HK-2 (cell line): ENCODE measurements around the gene FHIP1B.
"Not testable (repeated sequence)": the region's sequence is repeated elsewhere in the genome, so short reads cannot be mapped to it uniquely, and the experiment has no call there.

ENCODE experiments used
- DNase-seq: peaks from one replicate; pipeline ENCODE4 v3.0.0-alpha.2; 2018; ENCODE audit not compliant: unreplicated experiment

The FHIP1B gene

DNA sequence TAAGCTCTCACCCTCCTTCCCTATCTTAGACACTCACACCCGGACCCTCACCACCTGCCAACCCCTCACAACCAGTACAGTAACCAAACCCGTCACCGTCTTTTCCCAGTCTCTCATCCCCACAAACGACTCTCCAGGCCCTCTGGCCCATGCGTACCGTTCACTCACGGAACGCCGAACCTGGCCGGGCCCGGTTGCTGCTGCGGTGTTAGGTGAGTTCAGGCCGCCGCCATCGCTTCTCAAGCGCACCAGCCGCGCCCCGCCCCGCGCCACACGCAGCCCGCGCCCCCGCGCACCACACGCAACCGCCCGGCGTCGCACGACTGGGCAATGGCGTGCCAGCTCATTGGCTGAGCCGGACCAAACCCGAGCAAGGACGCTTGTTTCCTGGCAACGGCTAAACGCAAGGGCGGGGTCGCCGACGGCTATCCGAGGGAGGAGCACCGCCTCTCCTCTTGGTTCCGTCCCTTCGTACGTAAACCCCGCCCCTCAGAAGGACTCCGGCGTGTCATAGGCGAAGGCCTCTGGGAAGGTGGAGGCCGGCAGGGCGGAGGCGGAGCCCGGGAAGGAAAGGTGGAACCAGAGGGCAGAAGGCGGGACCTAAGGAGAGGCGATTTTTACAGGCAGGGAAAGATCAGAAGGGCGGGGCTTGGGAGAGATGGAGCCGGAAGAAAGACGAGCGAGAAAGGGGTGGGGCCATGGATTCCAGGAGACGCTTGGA is at the start of gene FHIP1B:
Gene FHIP1B, minus strand, starts transcription at position 250 of the 721 bp plus-strand sequence. CDS start 10,120 bp downstream, outside the sequence.
- DNase-seq, result peak; percentile 97

DNA sequence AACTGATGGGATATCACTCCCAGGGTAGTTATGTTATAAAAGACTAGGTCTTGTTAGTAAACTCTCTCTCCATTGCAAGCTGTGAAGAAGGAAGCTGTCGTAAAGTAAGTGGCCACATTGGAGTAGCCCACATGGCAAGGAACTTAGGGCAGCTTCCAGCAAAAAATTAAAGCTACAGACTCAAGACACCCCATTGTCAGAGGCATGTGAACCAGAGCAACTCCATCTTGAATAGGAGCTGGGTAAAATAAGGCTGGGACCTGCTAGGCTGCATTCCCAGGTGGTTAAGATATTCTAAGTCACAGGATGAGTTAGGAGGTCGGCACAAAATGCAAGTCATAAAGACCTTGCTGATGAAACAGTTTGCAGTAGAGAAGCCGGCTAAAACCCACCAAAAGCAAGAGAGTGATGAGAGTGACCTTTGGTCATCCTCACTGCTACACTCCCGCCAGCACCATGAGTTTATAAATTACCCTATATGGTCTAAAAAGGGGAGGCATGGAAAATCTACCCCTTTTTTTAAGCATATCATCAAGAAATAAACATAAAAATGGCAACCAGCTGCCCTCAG is 49.1 kb upstream of the FHIP1B start:
- no peak for DNase-seq

DNA sequence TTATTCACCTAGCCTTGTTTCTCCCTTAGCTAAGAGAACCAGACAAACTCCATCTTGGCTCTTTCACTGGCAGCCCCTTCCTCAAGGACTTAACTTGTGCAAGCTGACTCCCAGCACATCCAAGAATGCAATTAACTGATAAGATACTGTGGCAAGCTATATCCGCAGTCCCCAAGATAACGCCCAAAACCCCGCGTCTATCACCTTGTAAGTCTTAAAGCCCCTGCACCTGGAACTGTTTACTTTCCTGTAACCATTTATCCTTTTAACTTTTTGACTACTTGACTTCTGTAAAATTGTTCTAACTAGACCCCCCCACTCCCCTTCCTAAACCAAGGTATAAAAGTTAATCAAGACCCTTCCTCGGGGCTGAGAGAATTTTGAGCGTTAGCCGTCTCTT is 46.4 kb upstream of the FHIP1B start:
- not testable (repeated sequence) for DNase-seq

DNA sequence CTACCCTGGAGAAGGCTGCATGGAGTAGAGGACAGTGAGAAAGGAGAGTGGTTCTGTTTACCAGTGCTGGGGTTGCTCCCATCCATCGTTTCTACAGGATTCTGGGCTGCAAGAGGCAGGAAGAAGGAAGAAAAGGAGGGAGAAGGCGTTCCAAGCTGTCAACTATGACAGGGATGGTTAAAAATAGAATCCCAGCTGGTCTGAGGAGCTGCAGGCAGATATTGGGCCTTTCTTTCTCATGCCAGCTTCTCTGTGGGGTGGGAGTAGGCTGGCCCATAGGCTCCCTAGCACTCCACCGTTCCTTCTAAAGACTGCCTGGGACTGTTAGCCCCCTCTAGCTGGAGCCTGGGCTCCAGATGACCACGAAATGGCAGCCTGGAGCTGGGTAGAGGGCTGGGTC is 38.8 kb upstream of the FHIP1B start:
- no peak for DNase-seq

DNA sequence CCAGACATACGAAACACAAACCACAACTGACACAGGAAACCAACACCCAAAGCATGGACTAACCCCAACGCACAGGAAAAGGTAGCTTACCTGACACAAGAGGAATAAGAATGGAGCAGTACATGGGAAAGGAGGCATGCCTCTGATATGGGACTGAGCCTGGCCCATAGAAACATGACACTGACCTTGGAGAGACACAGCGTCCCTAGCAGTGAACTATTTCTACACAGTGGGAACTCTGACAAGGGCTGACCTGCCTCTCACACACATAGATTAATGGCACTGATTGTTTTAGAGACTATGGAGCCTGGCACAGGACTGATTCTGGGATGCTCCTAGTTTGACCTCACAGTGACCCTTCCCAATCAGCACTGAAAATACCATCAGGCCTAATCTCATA is 37.2 kb upstream of the FHIP1B start:
- no peak for DNase-seq

DNA sequence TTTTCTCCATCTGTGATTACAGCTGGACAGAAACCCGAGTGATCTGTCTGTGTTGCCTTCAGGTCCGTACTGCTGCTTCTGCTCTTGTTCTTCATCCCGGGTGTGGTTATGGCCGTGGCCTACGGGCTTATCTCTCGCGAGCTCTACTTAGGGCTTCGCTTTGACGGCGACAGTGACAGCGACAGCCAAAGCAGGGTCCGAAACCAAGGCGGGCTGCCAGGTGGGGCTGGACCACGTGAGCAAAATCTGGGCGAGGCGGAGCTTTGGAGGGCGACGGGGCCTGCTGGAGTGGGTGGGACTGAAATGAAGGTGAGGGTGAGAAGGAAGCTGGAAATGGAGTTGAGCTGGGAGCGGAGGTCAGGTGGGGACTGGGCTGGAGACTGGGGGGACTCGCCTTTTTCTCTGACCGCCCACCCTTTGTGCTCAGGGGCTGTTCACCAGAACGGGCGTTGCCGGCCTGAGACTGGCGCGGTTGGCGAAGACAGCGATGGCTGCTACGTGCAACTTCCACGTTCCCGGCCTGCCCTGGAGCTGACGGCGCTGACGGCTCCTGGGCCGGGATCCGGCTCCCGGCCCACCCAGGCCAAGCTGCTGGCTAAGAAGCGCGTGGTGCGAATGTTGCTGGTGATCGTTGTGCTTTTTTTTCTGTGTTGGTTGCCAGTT is 36.3 kb upstream of the FHIP1B start:
- DNase-seq, result no peak

DNA sequence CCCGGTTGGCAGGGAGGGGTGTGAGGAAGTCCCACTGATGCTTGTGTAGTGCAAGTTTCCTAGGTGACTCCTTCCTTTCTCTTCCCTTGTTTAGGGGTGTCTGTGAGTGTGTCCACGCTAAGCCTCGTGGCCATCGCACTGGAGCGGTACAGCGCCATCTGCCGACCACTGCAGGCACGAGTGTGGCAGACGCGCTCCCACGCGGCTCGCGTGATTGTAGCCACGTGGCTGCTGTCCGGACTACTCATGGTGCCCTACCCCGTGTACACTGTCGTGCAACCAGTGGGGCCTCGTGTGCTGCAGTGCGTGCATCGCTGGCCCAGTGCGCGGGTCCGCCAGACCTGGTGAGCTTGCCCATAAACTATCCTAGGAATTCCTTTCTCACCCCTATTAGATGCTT is 35.6 kb upstream of the FHIP1B start:
- DNase-seq, result no peak

DNA sequence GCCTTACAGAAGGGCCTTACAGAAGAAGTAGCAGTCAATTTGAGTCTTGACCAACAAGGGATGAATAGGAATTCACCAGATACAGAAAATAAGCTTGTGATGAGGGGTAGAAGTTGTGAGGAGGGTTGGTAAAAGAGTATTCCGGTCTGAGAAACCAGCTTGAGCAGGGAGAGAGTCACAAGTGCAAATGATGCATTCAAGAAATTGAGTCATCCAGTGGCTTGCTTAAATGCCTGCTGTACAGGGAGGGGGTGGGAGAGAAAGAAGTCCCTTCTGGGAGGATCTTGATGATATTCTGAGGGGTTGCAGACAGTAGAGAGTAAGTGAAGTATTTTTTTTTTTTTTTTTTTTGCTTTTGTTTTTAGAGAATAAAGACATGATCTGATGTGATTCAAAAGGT is 34.4 kb upstream of the FHIP1B start:
- no peak for DNase-seq

DNA sequence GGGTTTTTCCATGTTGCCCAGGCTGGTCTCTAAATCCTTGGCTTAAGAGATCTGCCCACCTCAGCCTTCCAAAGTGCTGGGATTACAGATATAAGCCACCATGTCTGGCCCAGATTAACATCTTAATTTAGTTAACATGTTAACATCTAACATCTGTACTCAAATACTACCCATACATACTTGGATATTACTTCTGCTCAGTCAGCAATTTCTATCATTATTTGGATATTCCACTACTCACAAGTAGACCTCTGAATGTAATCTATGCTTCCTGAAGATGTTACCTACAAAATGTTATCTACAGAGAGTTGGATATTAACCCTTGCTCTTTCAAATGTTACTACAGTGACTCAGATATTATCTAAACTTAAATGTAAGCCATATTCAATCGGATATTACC is 29.2 kb upstream of the FHIP1B start:
- DNase-seq, result no peak

DNA sequence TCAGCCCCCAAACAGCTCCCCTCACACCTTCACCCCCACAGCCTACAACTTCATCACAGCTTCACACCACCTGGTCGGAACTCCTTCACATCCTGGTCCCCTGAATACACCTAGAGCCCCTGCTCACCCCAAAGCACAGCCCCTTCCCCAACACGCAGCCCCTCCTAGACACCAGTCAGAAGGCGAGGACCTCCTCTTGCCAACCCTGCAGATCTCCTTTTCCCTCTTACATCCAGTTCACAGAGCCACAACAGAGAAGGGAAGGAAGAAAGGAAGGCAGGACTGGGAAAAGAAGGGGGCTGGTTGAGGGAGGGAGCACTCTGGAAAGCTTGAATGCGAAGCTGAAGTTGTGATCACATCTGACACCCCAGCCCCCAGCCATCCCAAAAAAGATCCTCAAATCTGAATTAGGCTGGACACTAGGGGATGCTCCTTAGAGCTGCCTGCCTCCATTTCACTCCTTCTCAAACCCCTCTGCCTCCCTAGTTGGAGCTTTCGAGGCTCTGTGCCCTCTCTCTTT is 25.8 kb upstream of the FHIP1B start:
- no peak for DNase-seq

DNA sequence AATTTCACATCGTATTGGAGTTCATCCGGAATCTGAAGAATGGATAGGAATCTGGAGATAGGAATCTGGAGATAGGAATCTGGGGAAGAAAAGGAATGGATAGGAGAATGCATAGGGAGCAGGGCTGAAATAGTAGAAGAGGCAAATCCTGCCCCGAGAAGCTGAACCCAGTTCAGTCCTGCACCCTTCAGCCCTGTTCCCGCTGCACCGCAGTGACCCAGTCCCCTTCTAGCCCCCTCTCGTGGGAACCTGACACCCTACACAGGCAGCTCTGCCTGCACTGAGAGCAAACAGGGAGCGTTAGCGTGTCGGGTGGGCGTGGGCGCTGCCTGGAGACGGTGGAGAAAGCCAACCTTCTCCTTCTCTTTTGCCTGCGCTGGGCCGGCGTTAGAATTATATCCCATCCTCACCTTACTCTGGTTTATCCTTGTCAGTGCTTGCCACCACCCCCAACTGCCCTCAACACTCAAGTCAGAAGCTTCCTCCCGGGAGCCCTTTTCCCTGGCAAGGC is 24.2 kb upstream of the FHIP1B start:
- DNase-seq, result no peak

DNA sequence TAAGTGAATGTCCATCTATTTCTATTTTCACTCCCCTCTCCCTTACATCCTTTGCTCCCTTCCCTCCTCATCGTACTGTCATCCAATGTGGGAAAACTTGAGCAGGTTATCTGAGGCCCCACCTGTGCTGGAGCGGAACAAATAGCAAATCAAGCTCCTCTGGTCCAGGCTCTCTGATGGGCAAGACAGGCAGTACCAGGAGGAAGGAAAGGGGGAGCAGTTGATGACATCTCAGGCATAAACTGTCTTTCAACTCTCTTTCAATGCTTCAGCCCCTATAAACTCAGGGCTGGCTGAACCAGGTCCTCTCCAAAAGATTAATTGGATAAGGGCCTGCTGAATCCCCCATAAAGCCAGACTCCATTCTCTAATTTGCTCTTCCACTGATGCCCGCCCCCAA is 23.7 kb upstream of the FHIP1B start:
- no peak for DNase-seq

DNA sequence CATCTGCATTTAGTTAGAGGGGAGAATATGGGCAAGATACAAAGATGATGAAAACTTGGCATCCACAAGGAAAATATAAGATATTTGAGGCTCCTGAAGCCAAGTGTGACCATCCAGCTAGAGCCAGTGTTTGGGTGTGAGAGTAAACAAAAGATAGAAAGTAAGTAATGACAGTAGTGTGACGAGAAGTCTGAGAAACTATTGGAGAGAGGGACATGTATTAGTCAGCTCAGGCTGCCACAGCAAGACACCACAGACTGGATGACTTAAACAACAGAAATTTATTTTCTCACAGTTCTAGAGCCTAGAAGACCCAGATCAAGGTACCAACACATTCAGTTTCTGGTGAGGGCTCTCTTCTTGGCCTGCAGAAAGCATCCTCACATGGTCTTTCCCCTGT is 18.8 kb upstream of the FHIP1B start:
- DNase-seq, result no peak

DNA sequence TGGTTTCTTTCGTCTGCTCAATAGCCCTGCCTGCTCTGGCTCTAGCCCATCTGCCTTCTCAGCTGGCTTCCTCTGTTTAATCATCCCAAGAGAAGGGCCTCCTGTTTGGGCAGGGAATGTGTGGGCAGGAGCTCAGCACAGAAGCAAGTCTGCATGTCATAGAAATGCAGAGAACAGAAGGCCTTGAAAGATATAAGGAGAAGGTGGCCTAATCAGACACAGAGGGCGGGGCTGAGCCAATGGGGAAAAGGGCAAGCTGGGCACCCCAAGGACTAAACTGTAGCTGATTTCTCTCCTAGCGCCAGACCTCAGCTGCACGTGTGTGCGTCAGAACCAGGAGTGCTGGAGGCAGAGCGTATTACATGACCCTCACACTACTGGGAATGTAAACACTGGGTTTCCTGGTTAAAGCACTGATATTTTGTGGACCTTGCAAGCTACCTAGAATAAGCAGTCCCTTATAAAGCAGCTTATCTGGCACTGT is 17.6 kb upstream of the FHIP1B start:
- DNase-seq, result no peak

DNA sequence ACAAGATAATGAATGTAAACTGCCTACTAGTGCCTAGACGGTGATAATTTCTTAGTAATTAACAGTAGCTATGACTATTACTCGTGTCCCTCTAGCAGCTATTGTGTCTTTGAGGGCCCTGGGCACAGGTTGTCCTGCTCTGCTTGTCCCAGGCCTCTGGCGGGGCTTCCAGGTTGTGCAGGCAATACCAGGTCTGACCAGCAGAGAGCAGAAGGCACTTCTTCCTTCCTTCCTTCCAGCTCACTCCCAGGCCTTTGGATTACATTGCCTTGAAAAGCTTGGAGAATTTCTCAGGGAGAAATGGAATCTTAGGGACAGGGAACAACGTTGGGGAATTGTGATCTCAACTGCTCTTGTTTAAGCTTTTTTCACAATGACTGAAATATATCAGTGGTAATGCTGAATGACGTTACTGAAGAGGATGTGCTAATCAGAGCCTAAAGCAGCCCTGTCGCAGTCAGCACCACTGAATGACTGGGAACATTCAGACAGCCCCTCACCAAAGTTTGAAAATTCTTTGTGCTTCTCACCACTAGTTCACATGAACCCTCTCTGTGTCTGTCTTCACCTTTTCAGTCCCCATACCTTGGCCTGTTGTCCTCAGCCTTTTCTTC is 16.8 kb upstream of the FHIP1B start:
- DNase-seq, result peak; percentile 51

DNA sequence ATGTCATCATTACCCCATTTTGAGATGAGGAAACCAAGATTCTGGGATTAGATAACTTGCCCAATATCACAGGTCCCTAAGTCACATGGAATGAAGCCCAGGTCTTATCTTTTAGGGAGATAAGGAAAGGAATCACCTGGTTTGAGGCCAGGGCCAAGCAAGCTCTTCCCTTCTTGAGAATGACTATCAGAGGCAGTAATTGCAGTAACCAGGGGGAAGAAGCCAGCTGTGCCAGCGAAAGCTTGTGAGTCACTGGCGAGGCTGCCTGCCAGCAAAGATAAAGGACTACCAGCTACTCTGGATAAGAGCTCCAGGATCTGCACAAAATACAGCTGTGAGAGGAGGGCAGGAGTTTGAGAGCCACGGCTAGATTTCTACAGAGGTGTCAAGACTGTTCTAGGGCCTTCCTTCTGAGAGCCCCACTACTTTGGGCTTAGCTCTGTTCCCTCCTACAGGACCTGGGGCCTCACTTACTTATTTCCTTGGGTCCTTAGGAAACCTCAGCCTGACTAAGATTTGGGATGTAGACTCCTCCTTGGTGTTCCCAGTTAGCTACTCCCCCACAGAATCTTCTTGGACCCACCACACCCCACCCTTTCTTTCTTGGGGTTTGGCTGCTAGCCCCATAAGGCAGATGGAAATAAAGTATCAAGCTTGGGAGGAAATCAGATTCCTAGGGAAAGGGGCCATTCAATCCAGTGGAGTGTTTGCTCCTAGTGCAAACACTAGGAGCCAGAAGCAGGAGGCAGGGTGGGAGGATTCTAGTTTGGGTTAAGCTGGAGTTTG is 15.5 kb upstream of the FHIP1B start:
- no peak for DNase-seq

DNA sequence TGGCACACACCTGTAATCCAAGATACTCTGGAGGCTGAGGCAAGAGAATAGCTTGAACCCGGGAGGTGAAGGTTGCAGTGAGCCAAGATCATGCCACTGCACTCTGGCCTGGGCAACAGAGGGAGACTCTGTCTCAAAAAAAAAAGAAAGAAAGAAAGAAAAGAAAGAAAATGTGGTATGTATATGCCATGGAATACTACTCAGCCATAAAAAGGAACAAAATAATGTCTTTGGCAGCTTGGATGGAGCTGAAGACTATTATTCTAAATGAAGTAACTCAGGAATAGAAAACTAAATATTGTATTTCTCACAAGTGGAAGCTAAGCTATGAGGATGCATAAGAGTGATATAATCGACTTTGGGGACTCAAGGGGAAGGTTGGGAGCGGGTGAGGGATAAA is 14.5 kb upstream of the FHIP1B start:
- DNase-seq, result not testable (repeated sequence)

DNA sequence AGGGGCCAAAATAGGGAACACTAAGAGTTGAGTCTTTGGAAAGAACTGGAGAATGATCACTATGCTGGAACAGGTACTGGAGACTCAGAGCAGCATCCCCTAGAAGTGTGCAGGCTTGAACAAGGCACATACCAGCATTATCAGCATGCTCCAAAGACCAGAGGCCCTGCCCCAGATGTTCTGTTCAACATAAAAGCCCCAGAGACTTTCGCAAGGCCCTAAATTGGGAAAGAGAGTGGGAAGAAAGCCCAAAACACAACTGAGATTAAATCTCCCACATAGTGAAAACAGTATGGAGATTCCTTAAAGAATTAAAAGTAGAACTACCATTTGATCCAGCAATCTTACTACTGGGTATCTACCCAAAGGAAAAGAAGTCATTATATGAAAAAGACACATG is 13.8 kb upstream of the FHIP1B start:
- DNase-seq, result no peak

DNA sequence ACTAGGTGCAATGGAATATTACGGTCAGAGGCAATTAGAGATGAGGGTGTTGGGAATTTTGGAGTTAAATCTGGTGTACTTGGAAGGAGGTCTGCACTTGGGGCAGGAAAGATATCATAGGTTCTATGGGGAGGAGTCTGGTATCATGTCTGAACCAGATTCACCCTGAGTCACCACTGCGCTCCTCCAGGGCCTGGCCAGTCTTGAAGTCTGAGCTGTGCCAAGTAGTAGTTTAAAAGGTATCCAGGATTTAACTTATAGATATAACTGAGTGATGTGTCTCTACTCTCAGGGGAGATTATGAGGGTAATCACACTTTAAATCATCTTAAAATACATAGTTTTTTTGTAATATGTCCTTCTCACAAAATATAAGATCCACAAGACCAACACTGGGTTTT is 11.1 kb upstream of the FHIP1B start:
- no peak for DNase-seq

DNA sequence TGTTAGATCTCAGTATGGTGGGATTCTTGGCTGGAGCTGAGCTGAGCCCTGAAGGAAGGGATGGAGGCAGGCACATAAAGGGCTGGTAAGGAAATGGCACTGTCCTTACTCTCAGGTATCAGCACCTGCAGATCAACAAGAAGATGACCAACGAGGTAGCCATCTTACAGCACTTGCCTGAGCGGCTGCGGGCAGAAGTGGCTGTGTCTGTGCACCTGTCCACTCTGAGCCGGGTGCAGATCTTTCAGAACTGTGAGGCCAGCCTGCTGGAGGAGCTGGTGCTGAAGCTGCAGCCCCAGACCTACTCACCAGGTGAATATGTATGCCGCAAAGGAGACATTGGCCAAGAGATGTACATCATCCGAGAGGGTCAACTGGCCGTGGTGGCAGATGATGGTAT is 6.9 kb upstream of the FHIP1B start:
- DNase-seq, result no peak

DNA sequence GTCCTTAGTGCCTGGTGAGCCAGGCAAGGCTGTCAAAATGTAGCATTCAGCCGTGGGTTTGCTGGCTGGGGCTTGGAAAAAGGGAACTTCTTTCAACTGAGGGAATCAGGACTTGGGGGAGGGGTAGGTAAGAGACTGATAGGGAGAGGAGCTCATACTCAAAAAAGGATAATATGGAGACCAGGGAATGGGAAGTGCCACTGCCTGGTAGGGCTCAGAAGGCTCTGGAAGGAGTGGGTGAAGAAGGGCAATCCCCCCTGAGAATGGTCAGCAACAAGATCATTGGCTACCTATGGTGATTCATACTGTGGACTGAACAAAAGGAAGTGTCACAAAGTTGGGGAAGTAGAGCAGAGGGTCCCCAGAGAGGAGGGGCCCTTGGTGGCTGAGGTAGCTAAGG is 6.3 kb upstream of the FHIP1B start:
- no peak for DNase-seq
